ENCODE data around the gene MCRIP2.
A peak's percentile ranks its signal among the peaks of the same experiment; 100 is the strongest.
"Not testable (repeated sequence)": the region's sequence is repeated elsewhere in the genome, so short reads cannot be mapped to it uniquely, and the experiment has no call there.

MCRIP2 gene

DNA sequence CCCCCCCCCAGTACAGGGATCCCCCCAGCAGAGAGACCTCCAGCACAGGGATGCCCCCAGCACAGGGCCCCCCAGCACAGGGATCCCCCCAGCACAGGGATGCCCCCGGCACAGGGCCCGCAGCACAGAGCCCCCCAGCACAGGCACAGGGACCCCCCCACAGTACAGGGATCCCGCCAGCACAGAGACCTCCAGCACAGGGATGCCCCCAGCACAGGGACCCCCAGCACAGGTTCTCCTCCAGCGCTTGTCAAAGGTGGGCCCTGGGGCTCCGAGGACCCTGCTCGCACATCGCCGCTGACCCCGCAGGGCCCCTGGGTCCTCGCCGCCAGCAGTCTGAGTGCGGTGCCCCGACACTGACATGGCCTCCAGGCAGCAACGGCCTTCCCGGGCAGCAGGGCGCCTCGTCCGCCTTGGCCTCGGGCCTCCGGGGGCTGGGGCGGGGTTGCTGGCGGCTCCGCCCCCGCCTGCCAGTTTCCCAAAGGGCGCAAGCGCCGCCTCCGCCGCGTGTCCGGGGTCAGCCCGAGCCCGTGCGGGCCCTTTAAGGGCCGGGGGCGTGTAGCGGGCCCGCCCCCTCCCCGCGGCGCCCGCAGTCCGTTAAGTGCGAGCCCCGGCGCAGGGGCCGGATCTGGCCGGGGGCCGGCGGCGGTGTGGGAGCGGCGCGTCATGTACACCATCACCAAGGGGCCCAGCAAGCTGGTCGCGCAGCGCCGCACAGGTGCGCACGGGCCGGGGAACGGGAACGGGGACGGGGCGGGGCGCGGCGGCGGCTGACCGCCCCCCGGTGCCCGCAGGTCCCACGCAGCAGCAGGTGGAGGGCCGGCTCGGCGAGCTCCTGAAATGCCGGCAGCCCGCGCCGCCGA is at the start of gene MCRIP2:
Gene MCRIP2, plus strand, starts transcription at position 503 of the 863 bp plus-strand sequence. Its CDS starts 164 bp downstream, at position 667.
- peak; percentile 70 for DNase-seq

GRCh38 chr16:591892-592517 is 49.6 kb upstream of the MCRIP2 start:
- DNase-seq, result no peak

GRCh38 chr16:592518-593306 is 48.9 kb upstream of the MCRIP2 start:
- peak; percentile 98 for DNase-seq

DNA sequence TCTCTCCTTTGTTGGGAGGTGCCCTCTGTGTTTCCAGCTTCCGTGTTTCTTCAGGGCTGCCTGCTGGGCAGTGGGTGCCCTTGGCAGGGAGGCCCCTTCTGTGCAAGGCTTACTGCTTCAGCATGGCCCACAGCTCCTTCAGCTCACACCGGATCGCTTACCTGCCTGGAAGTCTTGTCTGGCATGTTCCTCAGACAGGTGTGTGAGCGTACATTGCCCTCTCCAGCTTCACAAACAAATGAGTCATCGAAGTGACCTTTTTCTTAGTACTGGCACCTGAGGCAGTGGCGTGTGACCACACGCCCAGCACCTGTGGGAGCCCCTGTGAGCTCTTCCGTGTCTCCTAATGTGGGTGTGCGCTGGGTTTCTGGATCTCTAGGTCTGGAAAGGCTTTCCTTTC is 48.2 kb upstream of the MCRIP2 start:
- DNase-seq, result no peak

- no peak for DNase-seq
Measured at GRCh38 chr16:593807-594206, 47.8 kb upstream of the MCRIP2 start.

DNA sequence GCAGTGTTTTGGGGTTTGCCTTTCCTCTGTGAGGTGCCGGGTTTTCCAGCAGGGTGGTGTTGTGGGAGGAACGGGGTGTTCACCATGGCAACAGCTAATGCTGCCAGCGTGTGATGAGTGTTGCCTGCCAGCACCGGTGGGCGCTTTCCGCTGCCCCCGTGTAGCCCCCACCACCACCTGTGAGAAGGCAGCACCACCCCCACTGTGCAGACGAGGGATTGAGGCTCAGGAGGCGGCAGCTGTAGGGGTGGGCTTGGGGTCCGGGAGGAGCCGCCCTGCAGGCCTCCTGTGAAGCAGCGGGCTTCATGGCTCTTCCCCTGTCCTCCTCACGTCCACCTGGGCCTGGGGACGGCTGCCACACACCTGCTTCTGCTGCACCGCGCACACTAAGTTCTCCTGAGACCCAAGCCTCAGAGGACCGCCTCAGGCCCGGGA is 46.5 kb upstream of the MCRIP2 start:
- DNase-seq, result no peak

DNA sequence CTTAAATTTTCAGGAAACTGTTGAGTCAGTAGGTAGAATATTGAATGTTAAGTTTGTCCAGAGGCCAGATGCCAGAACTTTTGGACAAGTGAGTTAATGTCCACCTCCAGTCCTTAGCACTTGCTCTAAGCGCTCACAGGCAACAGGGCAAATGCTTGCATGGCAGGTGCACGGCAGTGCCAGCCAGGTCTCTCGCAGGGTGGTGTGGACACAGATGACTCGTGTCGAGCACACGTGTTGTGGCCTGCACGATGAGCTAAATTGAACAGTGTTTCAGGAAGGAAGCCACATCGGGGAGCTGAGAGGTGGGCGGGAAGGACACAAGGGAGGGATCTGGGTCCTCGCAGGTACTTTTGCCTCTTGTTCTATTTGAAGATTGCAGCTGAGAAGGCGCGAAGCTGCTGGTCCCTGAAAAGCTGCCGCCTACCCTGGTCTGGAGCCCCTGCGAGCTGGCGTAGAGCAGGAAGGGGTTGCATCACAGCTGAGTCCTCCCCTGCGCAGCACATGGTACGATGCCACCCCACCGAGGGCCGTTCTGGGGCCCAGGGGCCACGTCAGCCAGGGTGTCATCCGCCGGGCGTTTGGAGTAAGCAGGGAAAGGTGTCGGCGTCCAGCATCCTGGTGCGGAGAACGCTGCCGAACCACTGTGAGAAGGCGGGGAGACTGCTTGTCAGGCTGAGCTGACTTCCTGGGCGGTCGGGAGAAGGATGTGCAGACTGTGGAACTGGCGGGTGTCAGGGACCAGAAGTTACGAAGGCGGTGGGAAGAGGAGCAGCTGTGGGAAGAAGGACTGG is 45.5 kb upstream of the MCRIP2 start:
- DNase-seq, result peak; percentile 83

- no peak for DNase-seq
Measured at GRCh38 chr16:596736-597060, 44.9 kb upstream of the MCRIP2 start.

GRCh38 chr16:597655-598054 is 44.0 kb upstream of the MCRIP2 start:
- DNase-seq, result not testable (repeated sequence)

- no peak for DNase-seq
Measured at GRCh38 chr16:598823-599739, 42.5 kb upstream of the MCRIP2 start.

DNA sequence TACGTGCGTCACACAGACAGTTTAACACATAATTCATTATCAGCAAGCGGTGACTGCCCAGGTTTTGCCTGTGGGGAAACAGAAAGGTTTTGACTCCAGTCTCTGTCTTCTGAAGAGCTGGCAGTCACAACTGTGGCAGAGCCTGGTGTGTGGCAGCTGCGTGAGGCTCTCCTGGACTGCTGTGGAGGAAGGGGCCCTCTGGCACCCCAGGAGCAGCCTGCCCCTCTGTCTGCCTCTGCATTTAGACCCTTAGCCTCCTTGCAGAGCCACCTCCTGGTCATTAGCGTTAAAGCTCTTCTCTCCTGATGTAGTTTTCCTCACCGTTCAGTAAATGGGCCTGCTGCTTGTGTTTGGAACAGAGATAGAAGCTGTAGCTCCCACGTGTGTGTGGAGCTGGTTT is 40.8 kb upstream of the MCRIP2 start:
- peak; percentile 34 for DNase-seq

DNA sequence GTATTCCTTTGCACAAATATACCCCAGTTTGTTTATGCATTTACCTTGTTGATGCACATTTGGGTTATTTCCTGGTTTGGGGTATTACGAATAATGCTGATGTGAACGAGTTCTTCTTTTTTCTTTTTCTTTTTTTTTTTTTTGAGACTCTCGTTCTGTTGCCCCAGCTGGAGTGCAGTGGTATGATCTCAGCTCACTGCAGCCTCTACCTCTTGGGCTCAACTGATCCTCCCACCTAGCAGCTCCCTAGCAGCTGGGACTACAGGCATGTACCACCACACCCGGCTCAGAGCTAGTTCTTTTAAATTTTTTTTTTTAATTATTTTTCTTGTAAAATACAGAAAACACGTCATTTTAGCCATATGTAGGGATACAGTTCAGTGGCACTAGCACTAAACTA is 37.7 kb upstream of the MCRIP2 start:
- no peak for DNase-seq

- DNase-seq, result no peak
Measured at GRCh38 chr16:606656-607307, 34.8 kb upstream of the MCRIP2 start.

DNA sequence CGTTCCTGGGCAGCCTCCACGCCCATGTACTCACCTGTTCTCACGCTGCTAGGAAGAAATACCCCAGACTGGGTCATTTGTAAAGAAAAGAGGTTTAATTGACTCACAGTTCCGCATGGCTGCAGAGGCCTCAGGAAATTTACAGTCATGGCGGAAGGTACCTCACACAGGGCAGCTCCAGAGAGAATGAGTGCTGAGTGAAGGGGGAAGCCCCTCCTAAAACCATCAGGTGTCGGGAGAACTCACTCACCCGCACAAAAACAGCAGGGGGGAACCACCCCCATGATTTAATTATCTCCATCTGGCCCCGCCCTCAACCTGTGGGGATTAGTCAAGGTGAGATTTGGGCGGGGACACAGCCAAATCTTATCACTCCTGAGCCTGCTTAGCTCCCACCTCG is 33.6 kb upstream of the MCRIP2 start:
- DNase-seq, result no peak

DNA sequence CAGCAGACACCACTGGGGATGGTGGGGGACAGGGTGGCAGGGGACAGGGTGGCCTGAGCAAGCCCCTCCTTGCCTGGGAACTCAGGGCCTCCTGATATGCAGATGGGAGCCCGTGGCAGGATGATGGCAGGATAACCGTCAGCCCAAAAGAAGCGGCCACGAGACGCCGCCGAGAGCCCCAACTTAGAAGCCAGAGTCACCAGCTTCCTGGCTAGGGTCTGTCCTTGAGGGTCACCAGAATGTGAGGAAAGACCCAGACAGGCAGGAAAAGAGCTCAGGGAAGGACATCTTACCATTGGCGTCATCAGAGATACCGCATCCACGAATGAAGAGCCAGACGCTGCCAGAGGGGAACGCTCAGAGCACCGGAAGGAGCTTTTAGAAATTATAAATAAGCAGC is 32.3 kb upstream of the MCRIP2 start:
- no peak for DNase-seq

- DNase-seq, result no peak
Measured at GRCh38 chr16:609984-610383, 31.6 kb upstream of the MCRIP2 start.

GRCh38 chr16:610513-611381 is 30.9 kb upstream of the MCRIP2 start:
- DNase-seq, result no peak

GRCh38 chr16:615122-615521 is 26.5 kb upstream of the MCRIP2 start:
- no peak for DNase-seq

- DNase-seq, result no peak
Measured at GRCh38 chr16:616733-617586, 24.7 kb upstream of the MCRIP2 start.
